Measurements from ENCODE around the gene ELMO1.

- TF ChIP-seq POLR2AphosphoS5 (IDR thresholded peaks at IDR 0.05; ENCODE audit: low read depth), result no peak
- TF ChIP-seq REST (IDR thresholded peaks at IDR 0.05; ENCODE audit: unreplicated experiment), result no peak
- TF ChIP-seq CTCF (conservative IDR thresholded peaks at IDR 0.05; ENCODE audit: low read depth in 2 of 2), result no peak
- TF ChIP-seq EZH2 (IDR thresholded peaks at IDR 0.05; ENCODE audit: low read depth, unreplicated experiment), result no peak
- no peak for TF ChIP-seq JUNB (IDR thresholded peaks at IDR 0.05; ENCODE audit: unreplicated experiment)
Measured at GRCh38 chr7:37476428-37476827, 27.8 kb upstream of the ELMO1 start.

Measured in GM23338 (cell line).